Activated T-cell treated with anti-CD3 and anti-CD28 coated beads for 24 hours (primary cell): ENCODE results near the gene LTO1.
"Not testable (repeated sequence)": the region's sequence is repeated elsewhere in the genome, so short reads cannot be mapped to it uniquely, and the experiment has no call there.

Experiments
- DNase-seq: peaks from one replicate; pipeline ENCODE4 v3.0.0-alpha.2; 2020; ENCODE audit warnings: low read depth

Gene LTO1

DNA sequence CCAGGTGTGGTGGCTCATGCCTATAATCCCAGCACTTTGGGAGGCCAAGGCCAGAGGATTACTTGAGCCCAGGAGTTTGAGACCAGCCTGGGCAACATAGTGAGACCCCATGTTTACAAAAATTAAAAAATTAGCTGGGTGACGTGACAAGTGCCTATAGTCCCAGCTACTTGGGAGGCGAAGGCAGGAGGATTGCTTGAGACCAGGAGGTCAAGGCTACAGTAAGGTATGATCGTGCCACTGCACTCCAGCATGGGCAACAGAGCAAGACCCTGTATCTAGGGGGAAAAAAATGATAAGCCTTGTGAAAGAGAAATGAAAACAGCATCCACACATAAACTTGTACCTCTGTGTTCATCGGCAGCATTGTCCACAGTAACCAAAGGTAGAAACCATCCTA, 42.3 kb downstream of the LTO1 start:
- no peak for DNase-seq

DNA sequence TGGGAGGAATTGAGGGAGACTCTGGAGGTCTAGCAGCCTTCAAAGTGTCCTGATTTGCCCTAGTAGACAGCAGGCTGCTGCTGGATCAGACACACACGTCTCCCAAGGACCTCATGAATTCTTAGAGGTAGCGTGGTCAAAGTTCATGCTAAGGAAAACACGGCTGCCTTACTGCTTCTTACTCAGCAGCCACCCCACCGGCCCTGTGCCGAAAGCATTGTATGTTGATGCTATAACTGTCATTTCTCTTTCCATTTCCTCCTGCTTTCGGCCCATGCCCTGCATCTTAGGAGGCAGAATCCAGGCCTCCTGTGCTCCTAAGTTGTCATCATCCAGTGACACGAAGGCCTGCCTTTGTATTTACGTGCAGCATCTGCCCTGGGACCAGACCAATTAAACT, 44.7 kb downstream of the LTO1 start:
- DNase-seq: no peak

DNA sequence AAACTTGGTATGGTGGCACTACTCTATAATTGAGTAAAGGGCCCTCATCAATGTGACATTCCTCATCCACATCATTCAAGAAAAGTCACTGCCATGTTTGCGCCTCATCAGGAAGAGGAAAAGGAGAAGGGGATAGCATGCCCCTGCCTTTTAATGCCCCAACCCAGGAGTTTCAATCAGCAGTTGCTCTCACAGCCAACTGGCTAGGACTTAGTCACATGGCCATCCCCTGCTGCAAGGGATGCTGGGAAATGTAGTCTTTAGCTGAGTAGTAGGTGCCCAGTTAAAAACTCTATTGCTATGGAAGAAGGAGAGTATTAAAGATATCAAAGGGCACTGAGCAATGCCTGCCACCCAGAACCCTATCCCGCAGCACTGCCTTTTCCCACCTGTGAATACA, 45.1 kb downstream of the LTO1 start:
- no peak for DNase-seq

DNA sequence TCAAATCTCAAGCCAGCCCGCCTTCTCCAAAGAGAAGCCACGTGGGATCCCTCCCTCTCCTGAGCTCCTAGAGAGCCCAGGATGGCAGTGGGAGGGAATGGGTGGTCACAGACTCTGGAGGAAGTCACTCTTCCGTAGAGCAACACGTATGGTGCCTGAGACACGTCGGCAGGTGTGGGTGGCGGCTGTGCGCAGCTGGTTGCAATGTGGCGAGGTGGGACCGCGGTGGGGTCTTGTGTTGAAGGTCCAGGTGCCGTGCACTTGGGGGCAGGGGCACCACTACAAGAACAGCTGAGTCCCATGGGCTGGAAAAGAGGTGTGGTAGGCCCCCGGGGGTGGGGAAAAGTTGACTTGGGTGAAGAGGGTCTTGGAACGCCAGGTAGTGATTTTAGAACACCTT, 47.6 kb downstream of the LTO1 start:
- DNase-seq: no peak

DNA sequence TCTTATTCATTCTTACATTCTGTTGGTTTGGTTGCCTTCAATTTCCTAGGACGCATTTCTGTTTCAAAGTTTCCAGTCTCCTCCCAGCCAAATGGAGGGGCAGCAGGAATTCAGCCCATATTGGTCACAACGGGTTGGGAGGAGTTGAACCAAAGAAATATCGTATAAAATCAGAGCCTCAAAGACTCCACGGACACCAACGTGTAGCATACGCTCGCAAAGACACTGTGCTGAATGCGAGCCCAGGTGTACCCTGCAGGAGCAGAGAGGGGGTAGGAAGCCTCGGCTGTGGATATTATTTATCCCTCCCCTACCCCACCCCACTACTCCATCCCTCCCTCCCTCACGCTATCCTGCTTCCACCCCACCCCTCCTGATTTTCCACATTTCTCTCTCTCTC, 49.7 kb downstream of the LTO1 start:
- no peak for DNase-seq

DNA sequence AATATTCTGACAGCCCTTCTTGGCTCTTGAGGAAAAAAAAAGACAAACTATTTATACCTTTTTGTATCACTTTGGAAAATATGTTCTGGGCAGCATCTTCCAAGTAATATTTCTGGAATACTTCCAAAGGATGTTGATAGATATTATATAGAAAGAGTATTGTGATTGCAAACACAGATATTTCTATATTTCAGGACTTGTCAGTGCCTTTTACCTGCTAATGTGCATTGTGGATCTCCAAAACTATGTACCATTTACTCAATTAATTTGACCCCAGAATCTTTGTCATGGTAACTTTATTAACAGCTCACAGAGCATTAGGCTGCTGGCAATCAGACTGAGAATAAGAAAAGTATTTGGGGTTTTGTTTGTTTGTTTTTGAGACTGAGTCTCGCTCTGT, 50.9 kb downstream of the LTO1 start:
- no peak for DNase-seq

DNA sequence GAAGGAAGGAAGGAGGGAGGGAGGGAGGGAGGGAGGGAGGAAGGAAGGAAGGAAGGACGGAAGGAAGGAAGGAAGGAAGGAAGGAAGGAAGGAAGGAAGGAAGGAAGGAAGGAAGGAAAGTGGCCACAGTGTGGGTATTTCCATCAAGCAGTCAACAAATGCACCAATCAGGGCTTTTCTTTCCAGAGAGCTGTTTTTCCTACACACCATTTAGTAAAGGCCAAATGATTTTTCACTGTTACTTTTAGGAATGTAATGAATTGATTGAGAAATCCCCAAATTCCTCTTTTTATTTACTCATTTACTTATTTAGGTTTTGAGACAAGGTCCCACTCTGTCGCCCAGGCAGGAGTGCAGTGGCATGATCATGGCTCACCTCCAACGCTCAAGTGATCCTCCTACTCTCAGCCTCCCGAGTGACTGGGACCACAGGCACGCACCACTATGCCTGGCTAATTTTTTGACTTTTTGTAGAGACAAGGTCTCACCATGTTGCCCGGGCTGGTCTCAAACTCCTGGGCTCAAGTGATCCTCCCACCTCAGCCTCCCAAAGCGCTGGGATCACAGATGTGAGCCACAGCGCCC, 53.0 kb downstream of the LTO1 start:
- DNase-seq: not testable (repeated sequence)

DNA sequence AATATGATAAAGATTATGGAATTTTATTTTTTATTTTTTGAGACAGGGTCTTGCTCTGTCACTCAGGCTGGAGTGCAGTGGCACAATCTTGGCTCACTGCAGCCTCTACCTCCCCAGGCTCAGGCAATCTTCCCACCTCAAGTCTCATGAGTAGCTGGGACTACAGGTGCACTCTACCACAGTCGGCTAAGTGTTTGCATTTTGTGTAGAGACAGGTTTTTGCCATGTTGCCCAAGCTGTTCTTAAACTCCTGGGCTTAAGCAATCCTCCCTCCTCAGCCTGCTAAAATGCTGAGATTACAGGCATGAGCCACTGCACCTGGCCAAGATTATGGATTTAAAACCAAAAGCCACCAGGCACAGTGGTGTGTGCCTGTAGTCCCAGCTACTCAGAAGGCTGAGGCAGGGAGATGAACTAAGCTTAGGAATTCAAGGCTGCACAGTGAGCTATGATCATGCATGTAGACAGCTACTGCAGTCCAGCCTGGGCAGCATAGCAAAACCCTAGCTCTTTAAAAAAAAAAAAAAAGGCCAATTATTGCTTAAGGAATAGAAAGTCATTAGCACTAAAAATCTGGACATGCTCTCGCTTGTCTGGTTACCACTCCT, 54.4 kb downstream of the LTO1 start:
- DNase-seq: no peak

DNA sequence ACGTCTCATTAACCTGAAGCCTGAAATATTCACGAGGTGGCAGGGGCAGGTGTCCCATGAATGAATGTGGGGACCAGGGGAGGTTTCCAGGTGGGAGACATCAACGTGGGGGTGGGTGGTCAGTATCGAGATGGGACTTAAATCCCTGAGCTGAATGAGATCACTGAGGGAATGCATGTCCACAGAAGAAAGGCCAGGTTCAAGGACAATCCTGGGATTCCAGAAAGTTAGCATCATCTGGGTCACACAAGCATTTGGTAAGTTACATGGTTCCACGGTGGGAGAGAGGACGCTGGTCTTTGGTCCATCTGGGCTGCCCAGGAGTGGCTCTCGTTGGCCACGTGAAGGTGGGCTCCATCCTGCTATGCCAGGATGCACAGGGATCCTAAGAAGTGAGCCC, 56.9 kb downstream of the LTO1 start:
- DNase-seq: no peak

DNA sequence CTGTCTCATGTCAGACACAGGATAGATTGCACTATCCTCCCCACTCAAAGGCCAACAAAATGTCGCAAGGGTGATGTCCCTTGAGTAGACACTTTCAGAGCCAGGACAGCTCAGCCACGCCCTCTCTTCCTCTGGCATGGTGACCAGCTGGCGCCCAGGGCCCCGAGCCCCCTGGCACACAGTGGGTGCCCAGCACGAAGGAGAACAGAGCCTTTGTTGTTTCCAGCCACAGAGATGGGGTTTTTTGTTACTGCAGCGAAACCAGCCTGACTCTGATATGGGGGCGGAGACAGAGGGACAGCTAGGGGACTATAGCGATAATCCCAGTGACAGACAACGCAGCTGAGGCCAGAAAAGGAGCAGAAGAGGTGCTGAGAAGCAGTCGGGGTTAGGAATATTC, 57.5 kb downstream of the LTO1 start:
- DNase-seq: no peak

DNA sequence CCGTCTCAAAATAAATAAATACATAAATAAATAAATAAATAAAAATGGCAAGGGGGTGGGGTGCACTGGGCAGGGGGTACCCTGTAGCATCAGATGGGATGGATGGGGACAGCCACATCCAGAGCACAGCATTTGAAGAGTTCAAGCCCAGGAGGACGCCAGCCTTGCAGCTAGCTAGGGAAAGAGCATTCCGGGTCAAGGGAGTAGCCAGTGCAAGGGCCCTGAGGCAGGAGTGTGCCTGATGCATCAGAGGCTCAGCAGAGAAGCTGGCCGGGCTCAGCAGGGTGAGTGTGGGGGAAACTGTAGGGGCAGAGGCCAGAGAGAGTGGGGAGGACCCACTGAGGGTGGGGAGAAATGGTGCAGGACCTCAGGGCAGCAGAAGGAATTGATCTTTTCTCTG, 57.9 kb downstream of the LTO1 start:
- no peak for DNase-seq
